WTC11 (cell line): Measurements from ENCODE around the gene AKT1. TPM values are rescaled to one million over a fixed set of nuclear protein-coding genes. Genes with fewer than 3 reads are reported as not detected.

ENCODE experiments used
- ATAC-seq: fragments of 200-7000 bp; cut with Tn5 transposase; 2 replicates; pipeline ENCODE4 v1.10.0; 2021; ENCODE audit warnings: mild to moderate bottlenecking, moderate library complexity
- CTCF ChIA-PET: fragments of 300-600 bp; sonication (Branson Sonifier 250); formaldehyde crosslinking; loops from one replicate; lab custom pipeline; 2021; ENCODE audit warnings: antibody characterized with exemption; lab: Charles Lee
- POLR2A ChIA-PET: fragments of 350-600 bp; sonication (Branson Sonifier 250); formaldehyde crosslinking; loops from one replicate; lab custom pipeline; 2021; ENCODE audit warnings: antibody characterized with exemption; lab: Charles Lee
- DNase-seq: peaks from one replicate; pipeline ENCODE4 v3.0.0; 2021; ENCODE audit warnings: low spot score
- H3K27ac Mint-ChIP-seq: 2 replicates; pipeline ENCODE4 v1.8.0; 2021; ENCODE audit warnings: mixed read lengths
- H3K27me3 Mint-ChIP-seq: 2 replicates; pipeline ENCODE4 v1.8.0; 2021; ENCODE audit warnings: low read depth, mild to moderate bottlenecking, moderate library complexity, mixed read lengths
- H3K36me3 Mint-ChIP-seq: 2 replicates; pipeline ENCODE4 v1.8.0; 2021; ENCODE audit warnings: mixed read lengths
- H3K4me1 Mint-ChIP-seq: 2 replicates; pipeline ENCODE4 v1.8.0; 2022; ENCODE audit warnings: mixed read lengths
- H3K4me3 Mint-ChIP-seq: 2 replicates; pipeline ENCODE4 v1.8.0; 2021; ENCODE audit warnings: mild to moderate bottlenecking, moderate library complexity, mixed read lengths
- H3K9me3 Mint-ChIP-seq: 2 replicates; pipeline ENCODE4 v1.8.0; 2021; ENCODE audit warnings: mixed read lengths
- ELF4 ChIP-seq: sonication (generic); formaldehyde crosslinking; IDR thresholded peaks from 2 replicates; pipeline ENCODE4 v1.8.1; 2022; ENCODE audit warnings: low read depth, mild to moderate bottlenecking, moderate library complexity, missing genetic modification reagents
- EMX1 ChIP-seq: fragments of 250-450 bp; sonication (Bioruptor Pico); IDR thresholded peaks from 2 replicates; pipeline ENCODE4 v1.8.0; 2021; ENCODE audit warnings: mild to moderate bottlenecking
- ETV6 ChIP-seq: sonication (generic); formaldehyde crosslinking; IDR thresholded peaks from 2 replicates; pipeline ENCODE4 v1.8.1; 2022; ENCODE audit warnings: mild to moderate bottlenecking, missing genetic modification reagents
- GABPB1 ChIP-seq: sonication (generic); formaldehyde crosslinking; IDR thresholded peaks from 2 replicates; pipeline ENCODE4 v1.8.1; 2023; ENCODE audit warnings: mild to moderate bottlenecking, missing genetic modification reagents
- NFYB ChIP-seq: sonication (generic); formaldehyde crosslinking; conservative IDR thresholded peaks from 2 replicates; pipeline ENCODE4 v1.8.0; 2022; ENCODE audit warnings: low read depth, missing genetic modification reagents
- NR1H2 ChIP-seq: sonication (generic); formaldehyde crosslinking; IDR thresholded peaks from 2 replicates; pipeline ENCODE4 v1.9.0; 2021; ENCODE audit warnings: mild to moderate bottlenecking, moderate library complexity, missing genetic modification reagents
- PRRX2 ChIP-seq: fragments of 250-450 bp; sonication (Bioruptor Pico); IDR thresholded peaks from 2 replicates; pipeline ENCODE4 v1.8.0; 2021; ENCODE audit warnings: mild to moderate bottlenecking
- RELA ChIP-seq: sonication (generic); formaldehyde crosslinking; IDR thresholded peaks from 2 replicates; pipeline ENCODE4 v1.8.1; 2022; ENCODE audit warnings: missing genetic modification reagents, mild to moderate bottlenecking, borderline replicate concordance
- SMAD4 ChIP-seq: sonication (generic); formaldehyde crosslinking; IDR thresholded peaks from 2 replicates; pipeline ENCODE4 v1.8.0; 2022; ENCODE audit warnings: mild to moderate bottlenecking, missing genetic modification reagents
- ZNF138 ChIP-seq: sonication (generic); formaldehyde crosslinking; conservative IDR thresholded peaks from 2 replicates; pipeline ENCODE4 v1.8.1; 2022; ENCODE audit warnings: mild to moderate bottlenecking, moderate library complexity, missing genetic modification reagents
- ZNF232 ChIP-seq: sonication (generic); formaldehyde crosslinking; IDR thresholded peaks from 2 replicates; pipeline ENCODE4 v1.8.0; 2022; ENCODE audit warnings: mild to moderate bottlenecking, missing genetic modification reagents
- ZNF396 ChIP-seq: fragments of 250-450 bp; sonication (Bioruptor Pico); IDR thresholded peaks from 2 replicates; pipeline ENCODE4 v1.8.0; 2021; ENCODE audit warnings: mild to moderate bottlenecking, moderate library complexity, borderline replicate concordance
- ZNF423 ChIP-seq: fragments of 250-450 bp; sonication (Bioruptor Pico); IDR thresholded peaks from 2 replicates; pipeline ENCODE4 v2.1.2; 2022; ENCODE audit warnings: mild to moderate bottlenecking, moderate library complexity
- total RNA-seq: library from RNA; stranded (reverse); gene quantifications from 3 replicates; pipeline ENCODE4 v1.2.3, GENCODE V29; 2021
- TF ChIP-seq, protein P1 (sequence below): sonication (generic); formaldehyde crosslinking; IDR thresholded peaks from 2 replicates; pipeline ENCODE4 v1.8.0; 2022; ENCODE audit warnings: missing genetic modification reagents
- TF ChIP-seq, protein P2 (sequence below): fragments of 250-450 bp; sonication (Bioruptor Pico); IDR thresholded peaks from 2 replicates; pipeline ENCODE4 v1.9.0; 2021; ENCODE audit warnings: mild to moderate bottlenecking
- TF ChIP-seq, protein P3 (sequence below): fragments of 250-450 bp; sonication (Bioruptor Pico); IDR thresholded peaks from 2 replicates; pipeline ENCODE4 v1.8.0; 2021; ENCODE audit warnings: mild to moderate bottlenecking
- TF ChIP-seq, protein P4 (sequence below): sonication (generic); formaldehyde crosslinking; IDR thresholded peaks from 2 replicates; pipeline ENCODE4 v1.8.0; 2022; ENCODE audit warnings: mild to moderate bottlenecking, missing genetic modification reagents
- TF ChIP-seq, protein P5 (sequence below): fragments of 200-600 bp; IDR thresholded peaks from 2 replicates; pipeline ENCODE4 v1.8.0; 2022; ENCODE audit warnings: antibody characterized with exemption
- TF ChIP-seq, protein P6 (sequence below): sonication (generic); formaldehyde crosslinking; IDR thresholded peaks from 2 replicates; pipeline ENCODE4 v1.8.1; 2022; ENCODE audit warnings: missing genetic modification reagents, borderline replicate concordance

Gene AKT1
- total RNA-seq, 1 experiment from 2014 or later, result 121 TPM

DNA sequence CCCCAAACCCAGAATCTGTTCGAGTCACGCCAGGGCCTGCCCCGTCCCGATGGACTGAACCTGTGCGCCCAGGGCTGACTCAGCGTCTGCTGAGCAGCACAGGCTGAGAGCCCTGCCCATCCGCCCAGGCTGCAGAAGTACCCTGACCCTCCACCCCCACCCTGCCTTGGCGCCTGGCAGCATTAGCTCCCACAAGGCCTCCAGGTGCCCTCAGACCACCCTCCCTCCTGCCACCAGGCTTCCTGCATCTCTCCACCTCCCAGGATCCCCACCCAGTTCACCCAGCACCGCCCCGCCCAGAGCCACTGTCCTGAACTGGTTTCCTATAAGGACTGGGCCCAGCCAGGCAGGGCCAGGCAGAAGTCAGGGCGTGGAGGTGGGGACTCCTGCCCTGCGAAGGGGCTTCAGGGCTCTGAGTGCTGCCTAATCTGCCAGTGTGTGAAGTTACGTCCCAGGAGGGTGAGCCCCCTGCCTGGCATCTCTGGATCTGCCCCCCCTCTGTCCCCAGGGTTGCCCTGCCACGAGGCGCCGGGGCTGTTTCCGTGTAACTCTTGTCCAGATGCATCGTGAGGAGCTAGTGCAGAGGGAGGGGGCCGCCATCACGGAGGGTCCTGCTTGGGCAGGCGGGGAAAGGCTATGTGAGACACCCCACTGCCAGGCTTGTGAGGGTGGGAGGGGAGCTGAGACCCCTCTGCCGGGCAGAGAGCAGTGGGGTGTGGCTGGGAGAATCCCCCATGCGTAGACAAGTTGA lies 62.4 kb downstream of the AKT1 start (continued):
- TF ChIP-seq, protein P1, sequence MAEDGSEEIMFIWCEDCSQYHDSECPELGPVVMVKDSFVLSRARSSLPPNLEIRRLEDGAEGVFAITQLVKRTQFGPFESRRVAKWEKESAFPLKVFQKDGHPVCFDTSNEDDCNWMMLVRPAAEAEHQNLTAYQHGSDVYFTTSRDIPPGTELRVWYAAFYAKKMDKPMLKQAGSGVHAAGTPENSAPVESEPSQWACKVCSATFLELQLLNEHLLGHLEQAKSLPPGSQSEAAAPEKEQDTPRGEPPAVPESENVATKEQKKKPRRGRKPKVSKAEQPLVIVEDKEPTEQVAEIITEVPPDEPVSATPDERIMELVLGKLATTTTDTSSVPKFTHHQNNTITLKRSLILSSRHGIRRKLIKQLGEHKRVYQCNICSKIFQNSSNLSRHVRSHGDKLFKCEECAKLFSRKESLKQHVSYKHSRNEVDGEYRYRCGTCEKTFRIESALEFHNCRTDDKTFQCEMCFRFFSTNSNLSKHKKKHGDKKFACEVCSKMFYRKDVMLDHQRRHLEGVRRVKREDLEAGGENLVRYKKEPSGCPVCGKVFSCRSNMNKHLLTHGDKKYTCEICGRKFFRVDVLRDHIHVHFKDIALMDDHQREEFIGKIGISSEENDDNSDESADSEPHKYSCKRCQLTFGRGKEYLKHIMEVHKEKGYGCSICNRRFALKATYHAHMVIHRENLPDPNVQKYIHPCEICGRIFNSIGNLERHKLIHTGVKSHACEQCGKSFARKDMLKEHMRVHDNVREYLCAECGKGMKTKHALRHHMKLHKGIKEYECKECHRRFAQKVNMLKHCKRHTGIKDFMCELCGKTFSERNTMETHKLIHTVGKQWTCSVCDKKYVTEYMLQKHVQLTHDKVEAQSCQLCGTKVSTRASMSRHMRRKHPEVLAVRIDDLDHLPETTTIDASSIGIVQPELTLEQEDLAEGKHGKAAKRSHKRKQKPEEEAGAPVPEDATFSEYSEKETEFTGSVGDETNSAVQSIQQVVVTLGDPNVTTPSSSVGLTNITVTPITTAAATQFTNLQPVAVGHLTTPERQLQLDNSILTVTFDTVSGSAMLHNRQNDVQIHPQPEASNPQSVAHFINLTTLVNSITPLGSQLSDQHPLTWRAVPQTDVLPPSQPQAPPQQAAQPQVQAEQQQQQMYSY (CRISPR knock-in tag), result no peak
- TF ChIP-seq ZNF138 (CRISPR knock-in tag), result no peak
- no peak for TF ChIP-seq ETV6 (CRISPR knock-in tag)
- TF ChIP-seq NFYB (CRISPR knock-in tag), result no peak
- no peak for TF ChIP-seq ZNF232 (CRISPR knock-in tag)
- TF ChIP-seq ZNF396, result no peak
- TF ChIP-seq SMAD4, result no peak
- no peak for TF ChIP-seq RELA (CRISPR knock-in tag)
- no peak for TF ChIP-seq NR1H2 (CRISPR knock-in tag)
- TF ChIP-seq EMX1 (CRISPR knock-in tag), result no peak
- no peak for TF ChIP-seq GABPB1 (CRISPR knock-in tag)
- TF ChIP-seq, protein P2, sequence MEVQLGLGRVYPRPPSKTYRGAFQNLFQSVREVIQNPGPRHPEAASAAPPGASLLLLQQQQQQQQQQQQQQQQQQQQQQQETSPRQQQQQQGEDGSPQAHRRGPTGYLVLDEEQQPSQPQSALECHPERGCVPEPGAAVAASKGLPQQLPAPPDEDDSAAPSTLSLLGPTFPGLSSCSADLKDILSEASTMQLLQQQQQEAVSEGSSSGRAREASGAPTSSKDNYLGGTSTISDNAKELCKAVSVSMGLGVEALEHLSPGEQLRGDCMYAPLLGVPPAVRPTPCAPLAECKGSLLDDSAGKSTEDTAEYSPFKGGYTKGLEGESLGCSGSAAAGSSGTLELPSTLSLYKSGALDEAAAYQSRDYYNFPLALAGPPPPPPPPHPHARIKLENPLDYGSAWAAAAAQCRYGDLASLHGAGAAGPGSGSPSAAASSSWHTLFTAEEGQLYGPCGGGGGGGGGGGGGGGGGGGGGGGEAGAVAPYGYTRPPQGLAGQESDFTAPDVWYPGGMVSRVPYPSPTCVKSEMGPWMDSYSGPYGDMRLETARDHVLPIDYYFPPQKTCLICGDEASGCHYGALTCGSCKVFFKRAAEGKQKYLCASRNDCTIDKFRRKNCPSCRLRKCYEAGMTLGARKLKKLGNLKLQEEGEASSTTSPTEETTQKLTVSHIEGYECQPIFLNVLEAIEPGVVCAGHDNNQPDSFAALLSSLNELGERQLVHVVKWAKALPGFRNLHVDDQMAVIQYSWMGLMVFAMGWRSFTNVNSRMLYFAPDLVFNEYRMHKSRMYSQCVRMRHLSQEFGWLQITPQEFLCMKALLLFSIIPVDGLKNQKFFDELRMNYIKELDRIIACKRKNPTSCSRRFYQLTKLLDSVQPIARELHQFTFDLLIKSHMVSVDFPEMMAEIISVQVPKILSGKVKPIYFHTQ (CRISPR knock-in tag), result no peak

DNA sequence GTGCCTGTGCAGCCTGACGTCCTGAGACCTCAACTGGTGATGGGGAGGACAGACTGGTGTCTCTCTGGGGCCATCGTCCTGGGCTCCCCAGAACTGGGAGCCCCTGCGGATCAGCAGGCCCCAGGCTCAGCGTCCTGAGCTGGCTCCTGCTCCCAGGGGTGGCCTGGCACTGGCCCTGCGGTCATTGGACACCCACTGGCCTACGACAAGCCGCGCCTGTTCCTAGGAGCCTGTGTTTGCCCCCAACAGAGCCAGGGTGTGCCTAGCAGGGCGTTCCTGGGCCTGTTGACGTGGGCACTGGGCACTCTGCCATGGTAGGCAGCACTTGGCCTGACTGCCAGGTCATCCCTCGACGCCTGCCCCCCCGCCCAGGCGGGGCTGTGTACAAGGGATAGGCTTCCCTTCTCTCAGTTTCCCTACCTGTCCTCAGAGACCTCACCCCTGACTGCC lies 63.2 kb downstream of the AKT1 start:
- ATAC-seq (no peak), DNase-seq (no peak)
- TF ChIP-seq PRRX2 (CRISPR knock-in tag) (no peak), ELF4 (no peak)
- peaks cover 3% of the 10 kb centered on the region; the same call in 1 of the 2 replicates for H3K27me3 Mint-ChIP-seq
- POLR2A ChIA-PET, result no interaction called here
- no peaks in the 10 kb centered on the region for H3K36me3 Mint-ChIP-seq
- H3K27ac Mint-ChIP-seq, result no peak overlapping the region
- H3K4me3 Mint-ChIP-seq, result no peak overlapping the region
- H3K9me3 Mint-ChIP-seq, result no peaks in the 10 kb centered on the region
- no peaks in the 10 kb centered on the region for H3K4me1 Mint-ChIP-seq
- CTCF ChIA-PET, result interaction anchor here (1.2 to 1.9 kb wide), 2 partner anchors 36 to 94 kb away, joined by 7 to 11 read pairs; no protein-coding TSS in a partner anchor

DNA sequence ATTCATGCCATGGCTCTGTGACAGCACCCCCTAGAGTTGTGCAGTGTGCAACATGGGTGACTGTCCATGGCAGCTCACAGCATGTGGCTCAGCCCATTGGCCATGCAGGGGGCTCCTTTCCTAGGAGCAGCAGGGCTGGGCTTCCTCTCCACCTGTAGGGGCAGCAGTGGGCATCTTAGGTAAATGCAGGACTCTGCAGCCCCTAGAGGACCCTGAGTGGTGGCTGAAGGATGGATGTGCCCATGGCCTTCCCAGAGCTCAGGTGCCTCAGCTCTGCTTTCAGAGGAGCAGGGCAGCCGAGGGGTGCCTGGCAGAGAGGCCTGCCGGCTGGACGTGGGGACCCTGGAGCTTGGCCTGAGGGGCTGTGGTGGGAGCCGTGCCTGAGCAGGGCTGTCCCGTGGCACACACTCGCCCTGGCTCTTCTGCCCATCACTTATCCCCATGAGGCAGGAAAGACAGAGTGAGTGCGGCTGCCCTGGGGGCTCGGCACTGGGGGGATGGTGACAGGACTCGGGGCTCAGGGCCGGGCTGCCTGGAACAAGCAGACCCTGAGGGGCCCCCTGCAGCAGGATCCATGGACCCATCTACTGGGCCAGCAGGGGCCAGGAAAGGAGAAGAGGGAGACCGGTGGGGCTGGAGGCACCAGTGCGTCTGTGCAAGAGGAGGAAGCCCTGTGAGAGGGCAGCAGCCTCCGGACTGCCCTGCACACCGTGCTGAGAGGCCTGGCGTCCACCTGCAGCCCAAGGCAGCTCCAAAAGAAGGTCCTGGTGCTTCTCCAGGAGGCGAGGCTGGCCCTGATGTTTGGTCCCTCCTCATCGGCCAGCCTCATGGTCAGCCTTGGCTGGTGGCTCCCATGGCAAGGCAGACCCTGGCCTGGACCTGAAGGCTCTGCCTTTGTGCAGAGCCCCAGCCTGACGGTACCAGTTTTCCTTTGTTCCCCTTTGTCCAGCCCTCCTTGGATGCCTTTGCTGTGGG lies 63.9 kb downstream of the AKT1 start:
- peak; percentile 89 for ATAC-seq
- H3K27me3 Mint-ChIP-seq, result peaks cover 3% of the 10 kb centered on the region; the same call in 1 of the 2 replicates
- no peak overlapping the region; the same call in 1 of the 2 replicates for H3K27ac Mint-ChIP-seq
- no peaks in the 10 kb centered on the region for H3K9me3 Mint-ChIP-seq
- ChIA-PET POLR2A (no interaction called here), CTCF (interaction anchor here (0.6 to 1.9 kb wide), 18 partner anchors 10 to 145 kb away, joined by 3 to 17 read pairs (median 3); partner anchors contain the start of gene SIVA1)
- no peaks in the 10 kb centered on the region for H3K4me1 Mint-ChIP-seq
- no peaks in the 10 kb centered on the region for H3K36me3 Mint-ChIP-seq
- H3K4me3 Mint-ChIP-seq, result no peak overlapping the region
- DNase-seq, result peak; percentile 54
- TF ChIP-seq, protein P3, sequence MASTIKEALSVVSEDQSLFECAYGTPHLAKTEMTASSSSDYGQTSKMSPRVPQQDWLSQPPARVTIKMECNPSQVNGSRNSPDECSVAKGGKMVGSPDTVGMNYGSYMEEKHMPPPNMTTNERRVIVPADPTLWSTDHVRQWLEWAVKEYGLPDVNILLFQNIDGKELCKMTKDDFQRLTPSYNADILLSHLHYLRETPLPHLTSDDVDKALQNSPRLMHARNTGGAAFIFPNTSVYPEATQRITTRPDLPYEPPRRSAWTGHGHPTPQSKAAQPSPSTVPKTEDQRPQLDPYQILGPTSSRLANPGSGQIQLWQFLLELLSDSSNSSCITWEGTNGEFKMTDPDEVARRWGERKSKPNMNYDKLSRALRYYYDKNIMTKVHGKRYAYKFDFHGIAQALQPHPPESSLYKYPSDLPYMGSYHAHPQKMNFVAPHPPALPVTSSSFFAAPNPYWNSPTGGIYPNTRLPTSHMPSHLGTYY, result peak; percentile 24; the same call in 1 of the 2 replicates
- TF ChIP-seq ZNF423 (CRISPR knock-in tag), result peak; percentile 33
- TF ChIP-seq, protein P4, sequence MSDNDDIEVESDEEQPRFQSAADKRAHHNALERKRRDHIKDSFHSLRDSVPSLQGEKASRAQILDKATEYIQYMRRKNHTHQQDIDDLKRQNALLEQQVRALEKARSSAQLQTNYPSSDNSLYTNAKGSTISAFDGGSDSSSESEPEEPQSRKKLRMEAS (CRISPR knock-in tag), result peak; percentile 31; the same call in 1 of the 2 replicates
- TF ChIP-seq, protein P5, sequence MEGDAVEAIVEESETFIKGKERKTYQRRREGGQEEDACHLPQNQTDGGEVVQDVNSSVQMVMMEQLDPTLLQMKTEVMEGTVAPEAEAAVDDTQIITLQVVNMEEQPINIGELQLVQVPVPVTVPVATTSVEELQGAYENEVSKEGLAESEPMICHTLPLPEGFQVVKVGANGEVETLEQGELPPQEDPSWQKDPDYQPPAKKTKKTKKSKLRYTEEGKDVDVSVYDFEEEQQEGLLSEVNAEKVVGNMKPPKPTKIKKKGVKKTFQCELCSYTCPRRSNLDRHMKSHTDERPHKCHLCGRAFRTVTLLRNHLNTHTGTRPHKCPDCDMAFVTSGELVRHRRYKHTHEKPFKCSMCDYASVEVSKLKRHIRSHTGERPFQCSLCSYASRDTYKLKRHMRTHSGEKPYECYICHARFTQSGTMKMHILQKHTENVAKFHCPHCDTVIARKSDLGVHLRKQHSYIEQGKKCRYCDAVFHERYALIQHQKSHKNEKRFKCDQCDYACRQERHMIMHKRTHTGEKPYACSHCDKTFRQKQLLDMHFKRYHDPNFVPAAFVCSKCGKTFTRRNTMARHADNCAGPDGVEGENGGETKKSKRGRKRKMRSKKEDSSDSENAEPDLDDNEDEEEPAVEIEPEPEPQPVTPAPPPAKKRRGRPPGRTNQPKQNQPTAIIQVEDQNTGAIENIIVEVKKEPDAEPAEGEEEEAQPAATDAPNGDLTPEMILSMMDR, result peak; percentile 41; the same call in 1 of the 2 replicates
- TF ChIP-seq, protein P6, sequence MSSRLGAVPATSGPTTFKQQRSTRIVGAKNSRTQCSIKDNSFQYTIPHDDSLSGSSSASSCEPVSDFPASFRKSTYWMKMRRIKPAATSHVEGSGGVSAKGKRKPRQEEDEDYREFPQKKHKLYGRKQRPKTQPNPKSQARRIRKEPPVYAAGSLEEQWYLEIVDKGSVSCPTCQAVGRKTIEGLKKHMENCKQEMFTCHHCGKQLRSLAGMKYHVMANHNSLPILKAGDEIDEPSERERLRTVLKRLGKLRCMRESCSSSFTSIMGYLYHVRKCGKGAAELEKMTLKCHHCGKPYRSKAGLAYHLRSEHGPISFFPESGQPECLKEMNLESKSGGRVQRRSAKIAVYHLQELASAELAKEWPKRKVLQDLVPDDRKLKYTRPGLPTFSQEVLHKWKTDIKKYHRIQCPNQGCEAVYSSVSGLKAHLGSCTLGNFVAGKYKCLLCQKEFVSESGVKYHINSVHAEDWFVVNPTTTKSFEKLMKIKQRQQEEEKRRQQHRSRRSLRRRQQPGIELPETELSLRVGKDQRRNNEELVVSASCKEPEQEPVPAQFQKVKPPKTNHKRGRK (CRISPR knock-in tag), result no peak
